IMR-90 (cell line): Measurements from ENCODE around the gene YRDC. TPM values are rescaled to one million over a fixed set of nuclear protein-coding genes. Genes with fewer than 3 reads are reported as not detected.
A peak's percentile ranks its signal among the peaks of the same experiment; 100 is the strongest.

Experiments
- ATAC-seq: fragments of 200-7000 bp; cut with Tn5 transposase; 2 replicates; pipeline ENCODE4 v1.9.1; 2020; ENCODE audit warnings: low read depth, mild to moderate bottlenecking, moderate library complexity
- BruUV-seq: library from RNA; stranded (reverse); fragments of 400-500 nt; replicated peaks from 2 replicates; lab custom pipeline; 2021; lab: Mats Ljungman, UMichigan
- CTCF ChIA-PET: fragments of 300-600 bp; formaldehyde crosslinking; extraction: SDS; loops from one replicate; lab custom pipeline; 2021; ENCODE audit warnings: antibody characterized with exemption; lab: Yijun Ruan, JAX
- POLR2A ChIA-PET: fragments of 300-600 bp; sonication (Branson Sonifier 250); formaldehyde crosslinking; loops from one replicate; lab custom pipeline; 2022; ENCODE audit warnings: antibody characterized with exemption; ENCODE audit not compliant: unreplicated experiment; lab: Charles Lee
- DNase-seq: peaks from one replicate; pipeline ENCODE4 v3.0.0; 2013
- H2AFZ ChIP-seq: replicated peaks from 2 replicates; pipeline ENCODE3; 2013; ENCODE audit warnings: low read length, mild to moderate bottlenecking; ENCODE audit not compliant: poor library complexity
- H2AK5ac ChIP-seq: 2 replicates; pipeline ENCODE4 v1.6.1; 2013; ENCODE audit warnings: low read depth, low read length, inconsistent platforms
- H2AK9ac ChIP-seq: replicated peaks from 2 replicates; pipeline ENCODE3; 2013; ENCODE audit warnings: mild to moderate bottlenecking, low read depth, low read length, moderate library complexity; ENCODE audit not compliant: poor library complexity
- H2BK120ac ChIP-seq: 2 replicates; pipeline ENCODE4 v1.6.1; 2013; ENCODE audit warnings: low read depth, low read length, inconsistent platforms
- H2BK15ac ChIP-seq: 3 replicates; pipeline ENCODE4 v1.6.1; 2013; ENCODE audit warnings: low read depth, low read length, inconsistent platforms
- H2BK20ac ChIP-seq: 2 replicates; pipeline ENCODE4 v1.6.1; 2013; ENCODE audit warnings: low read depth, mild to moderate bottlenecking, inconsistent platforms, low read length, moderate library complexity
- H2BK5ac ChIP-seq: 2 replicates; pipeline ENCODE4 v1.6.1; 2013; ENCODE audit warnings: mild to moderate bottlenecking, low read depth, low read length, inconsistent platforms; ENCODE audit not compliant: poor library complexity, severe bottlenecking
- H3K14ac ChIP-seq: replicated peaks from 2 replicates; pipeline ENCODE4 v1.6.1; 2013; ENCODE audit warnings: low read depth, low read length, inconsistent platforms
- H3K18ac ChIP-seq: 2 replicates; pipeline ENCODE4 v1.6.1; 2013; ENCODE audit warnings: low read depth, low read length, control low read depth
- H3K23ac ChIP-seq: 2 replicates; pipeline ENCODE4 v1.6.1; 2013; ENCODE audit warnings: low read depth, low read length, inconsistent platforms
- H3K27ac ChIP-seq: 2 replicates; pipeline ENCODE4 v1.5.1; 2013; ENCODE audit warnings: mild to moderate bottlenecking, control low read depth, low read length; ENCODE audit not compliant: insufficient read depth
- H3K27me3 ChIP-seq: 2 replicates; pipeline ENCODE4 v1.6.1; 2013; ENCODE audit warnings: low read length; ENCODE audit not compliant: control insufficient read depth, insufficient read depth
- H3K36me3 ChIP-seq: 2 replicates; pipeline ENCODE4 v1.6.1; 2013; ENCODE audit warnings: low read length, mixed read lengths; ENCODE audit not compliant: control insufficient read depth, insufficient read depth
- H3K4ac ChIP-seq: 2 replicates; pipeline ENCODE4 v1.6.1; 2013; ENCODE audit warnings: low read depth, low read length, inconsistent platforms
- H3K4me1 ChIP-seq: 2 replicates; pipeline ENCODE4 v1.6.1; 2013; ENCODE audit warnings: low read length, mixed read lengths; ENCODE audit not compliant: control insufficient read depth, insufficient read depth
- H3K4me2 ChIP-seq: 2 replicates; pipeline ENCODE4 v1.6.1; 2013; ENCODE audit warnings: low read depth, mild to moderate bottlenecking, control low read depth, low read length, moderate library complexity
- H3K4me3 ChIP-seq: 2 replicates; pipeline ENCODE4 v1.5.1; 2013; ENCODE audit warnings: low read depth, mild to moderate bottlenecking, control low read depth, low read length, moderate library complexity; ENCODE audit not compliant: insufficient read depth
- H3K56ac ChIP-seq: 2 replicates; pipeline ENCODE4 v1.6.1; 2013; ENCODE audit warnings: low read length, inconsistent platforms; ENCODE audit not compliant: insufficient read depth; ENCODE audit errors: extremely low read depth
- H3K79me1 ChIP-seq, 2 experiments: 2 replicates each; pipeline ENCODE4 v1.6.1; 2013; ENCODE audit warnings: low read length in 2 of 2, inconsistent platforms in 1 of 2, low read depth in 1 of 2
- H3K9ac ChIP-seq: 2 replicates; pipeline ENCODE4 v1.6.1; 2013; ENCODE audit warnings: low read depth, low read length, control low read depth
- H3K9me1 ChIP-seq: 2 replicates; pipeline ENCODE4 v1.6.1; 2013; ENCODE audit warnings: low read length, inconsistent platforms; ENCODE audit not compliant: insufficient read depth
- H3K9me3 ChIP-seq: 2 replicates; pipeline ENCODE4 v1.6.1; 2013; ENCODE audit warnings: low read length; ENCODE audit not compliant: control insufficient read depth, insufficient read depth
- H4K20me1 ChIP-seq: 2 replicates; pipeline ENCODE4 v1.6.1; 2013; ENCODE audit warnings: low read length, inconsistent platforms; ENCODE audit not compliant: insufficient read depth
- H4K5ac ChIP-seq: 2 replicates; pipeline ENCODE4 v1.6.1; 2013; ENCODE audit warnings: mild to moderate bottlenecking, low read depth, low read length, control low read depth
- H4K8ac ChIP-seq, 2 experiments: 2 replicates each; pipeline ENCODE4 v1.6.1; 2013; ENCODE audit warnings: low read depth in 2 of 2, low read length in 2 of 2, control low read depth in 1 of 2, inconsistent platforms in 1 of 2
- H4K91ac ChIP-seq: 2 replicates; pipeline ENCODE4 v1.6.1; 2013; ENCODE audit warnings: low read depth, low read length, inconsistent platforms; ENCODE audit not compliant: insufficient read depth
- CEBPB ChIP-seq: IDR thresholded peaks from 2 replicates; pipeline ENCODE4 v1.6.1; 2012; ENCODE audit warnings: low read depth, low read length, improper control_type of control experiment
- CHD1 ChIP-seq: IDR thresholded peaks from 2 replicates; pipeline ENCODE4 v1.6.1; 2012; ENCODE audit warnings: low read depth, low read length, improper control_type of control experiment
- FOS ChIP-seq: fragments of 150-350 bp; IDR thresholded peaks from 2 replicates; pipeline ENCODE4 v1.6.1; 2016; ENCODE audit warnings: low read depth, low read length
- MAZ ChIP-seq: IDR thresholded peaks from 2 replicates; pipeline ENCODE4 v1.6.1; 2012; ENCODE audit warnings: low read depth, mild to moderate bottlenecking, low read length, improper control_type of control experiment, moderate library complexity, borderline replicate concordance
- MXI1 ChIP-seq: IDR thresholded peaks from 2 replicates; pipeline ENCODE4 v1.6.1; 2012; ENCODE audit warnings: low read depth, mild to moderate bottlenecking, low read length, moderate library complexity, borderline replicate concordance
- NFE2L2 ChIP-seq: fragments of 150-350 bp; IDR thresholded peaks from 2 replicates; pipeline ENCODE4 v1.6.1; 2016; ENCODE audit warnings: low read depth, mild to moderate bottlenecking, low read length
- RFX5 ChIP-seq: IDR thresholded peaks from 2 replicates; pipeline ENCODE4 v1.8.0; 2012; ENCODE audit warnings: low read depth, mild to moderate bottlenecking, low read length, moderate library complexity
- USF2 ChIP-seq: fragments of 150-350 bp; IDR thresholded peaks from 2 replicates; pipeline ENCODE4 v1.6.1; 2017; ENCODE audit warnings: mild to moderate bottlenecking, antibody characterized with exemption, low read length, low read depth
- WGBS, 2 experiments: methylation state at CpG; one replicate each; pipeline versions ENCODE4 v1.1.5 to v1.1.7; 2013; ENCODE audit warnings: missing lambda C conversion rate in 2 of 2; ENCODE audit not compliant: insufficient read length in 1 of 2; ENCODE audit errors: extremely low coverage in 2 of 2; 5-methylcytosine and 5-hydroxymethylcytosine counted together
- dilution Hi-C: fragments of 300-500 bp; cut with HindIII; formaldehyde crosslinking; loops from one replicate; pipeline ENCODE4 v1.14.3; 2018; ENCODE audit warnings: low sequenced_read_pairs; ENCODE audit not compliant: unreplicated experiment
- in situ Hi-C: fragments of 300-500 bp; cut with MboI; formaldehyde crosslinking; loops from 3 replicates; pipeline ENCODE4 v1.14.3; 2019; ENCODE audit warnings: low sequenced_read_pairs, inconsistent platforms, mixed read lengths
- intact Hi-C: fragments of 100-400 bp; cut with micrococcal nuclease; formaldehyde crosslinking; loops from 2 replicates; pipeline ENCODE4 v1.10.0; 2022
- polyA plus RNA-seq, 3 experiments: library from polyadenylated mRNA; depleted of rRNA; stranded (reverse); fragments of >200 nt; gene quantifications; 2 replicates each; pipeline ENCODE4 v1.2.3, GENCODE V29; 2012; ENCODE audit warnings: low replicate concordance in 1 of 3
- total RNA-seq: library from RNA; depleted of rRNA; stranded (reverse); fragments of >200 nt; gene quantifications from 2 replicates; pipeline ENCODE4 v1.2.3, GENCODE V29; 2012

YRDC gene
- total and polyA plus RNA-seq, 2 of the 4 experiments (the other 2 are of a cell fraction), result 21.0 to 21.7 TPM

- Histone ChIP-seq H3K36me3 (peaks cover 34% of the 10 kb centered on the region), H3K4me3 (peak overlapping the region; percentile 90), H2BK5ac (peak overlapping the region; percentile 16), H4K5ac (peak overlapping the region; percentile 0; the same call in 1 of the 2 replicates), H2BK120ac (no peak overlapping the region), H4K8ac (peak overlapping the region; percentile 43 to 88; a peak in 3 of 4 replicates), H4K91ac (peak overlapping the region; percentile 42; the same call in 1 of the 2 replicates), H3K79me1 (peaks cover 36 to 58% of the 10 kb centered on the region in 2 experiments), H3K56ac (peak overlapping the region; percentile 61; the same call in 1 of the 2 replicates), H3K27ac (peak overlapping the region; percentile 70), H3K4me1 (peaks cover 6% of the 10 kb centered on the region; the same call in 1 of the 2 replicates), H3K4me2 (peak overlapping the region; percentile 90), H3K4ac (peak overlapping the region; percentile 74), H3K18ac (no peak overlapping the region), H4K20me1 (peaks cover 24% of the 10 kb centered on the region), H3K27me3 (no peaks in the 10 kb centered on the region), H2AFZ (peak overlapping the region; percentile 94), H2AK5ac (0 out of 2 replicates have a peak overlapping the region, but pooled peaks have one; percentile 7), H2BK20ac (no peak overlapping the region), H2AK9ac (peak overlapping the region; percentile 21), H3K9me1 (peaks cover 3% of the 10 kb centered on the region; the same call in 1 of the 2 replicates), H3K14ac (peak overlapping the region; percentile 78), H3K9me3 (no peaks in the 10 kb centered on the region), H3K9ac (peak overlapping the region; percentile 43), H3K23ac (peak overlapping the region; percentile 62), H2BK15ac (no peak overlapping the region)
- BruUV-seq, result no TSS peak
- dilution Hi-C loops (no loop called here), in situ Hi-C loops (no loop called here), intact Hi-C loops (loop anchor here (10.0 kb wide), 1 partner anchor 202 kb away; no protein-coding TSS in a partner anchor)
- CTCF ChIA-PET, result interaction anchor here (0.8 kb wide), 1 partner anchor 204 kb away, joined by 4 read pairs; no protein-coding TSS in a partner anchor
- POLR2A ChIA-PET, result no interaction called here
- WGBS, 2 experiments, result 0% methylated on average over 1 of the region's 9 CpGs; no CpG with 5 or more reads in 1 of the 2 experiments
- TF ChIP-seq MXI1, result no peak
- no peak for TF ChIP-seq MAZ
- TF ChIP-seq CHD1, result no peak
- TF ChIP-seq FOS, result no peak
- no peak for TF ChIP-seq RFX5
- TF ChIP-seq CEBPB, result no peak
- no peak for TF ChIP-seq USF2
- TF ChIP-seq NFE2L2, result no peak
- ATAC-seq (no peak), DNase-seq (no peak)
Measured at GRCh38 chr1:37807220-37807554, 821 bp downstream of the YRDC start.
